Renal cortical epithelial cell (primary cell): ENCODE data around the gene MSH3. TPM values are rescaled to one million over a fixed set of nuclear protein-coding genes. Genes with fewer than 3 reads are reported as not detected.
A peak's percentile ranks its signal among the peaks of the same experiment; 100 is the strongest.
"Not testable (repeated sequence)": the region's sequence is repeated elsewhere in the genome, so short reads cannot be mapped to it uniquely, and the experiment has no call there.

Experiments used
- DNase-seq: peaks from one replicate; pipeline ENCODE4 v3.0.0-alpha.2; 2011; ENCODE audit warnings: low read depth
- total RNA-seq: library from RNA; depleted of rRNA; stranded (reverse); fragments of >200 nt; gene quantifications from 2 replicates; pipeline ENCODE4 v1.2.3, GENCODE V29; 2014

MSH3 gene
- total RNA-seq, 1 donor from 2014 or later = 26.0 TPM

GRCh38 chr5:80706835-80707447 lies 52.5 kb downstream of the MSH3 start:
- no peak for DNase-seq

GRCh38 chr5:80707645-80708044 lies 53.2 kb downstream of the MSH3 start:
- peak; percentile 69 for DNase-seq

GRCh38 chr5:80711216-80711615 lies 56.8 kb downstream of the MSH3 start:
- no peak for DNase-seq

- DNase-seq = peak; percentile 17
Measured at GRCh38 chr5:80711938-80712337, 57.5 kb downstream of the MSH3 start.

GRCh38 chr5:80712919-80713318 lies 58.5 kb downstream of the MSH3 start:
- DNase-seq = no peak

GRCh38 chr5:80713631-80714030 lies 59.2 kb downstream of the MSH3 start:
- DNase-seq = no peak

- no peak for DNase-seq
Measured at GRCh38 chr5:80714570-80715298, 60.3 kb downstream of the MSH3 start.

- no peak for DNase-seq
Measured at GRCh38 chr5:80715887-80716286, 61.4 kb downstream of the MSH3 start.

- DNase-seq = no peak
Measured at GRCh38 chr5:80720181-80720580, 65.7 kb downstream of the MSH3 start.

- no peak for DNase-seq
Measured at GRCh38 chr5:80722916-80723315, 68.5 kb downstream of the MSH3 start.

GRCh38 chr5:80725446-80725845 lies 71.0 kb downstream of the MSH3 start:
- no peak for DNase-seq

GRCh38 chr5:80736730-80737129 lies 82.3 kb downstream of the MSH3 start:
- peak; percentile 64 for DNase-seq

- no peak for DNase-seq
Measured at GRCh38 chr5:80738466-80738865, 84.0 kb downstream of the MSH3 start.

- no peak for DNase-seq
Measured at GRCh38 chr5:80739057-80739456, 84.6 kb downstream of the MSH3 start.

GRCh38 chr5:80739496-80739895 lies 85.0 kb downstream of the MSH3 start:
- no peak for DNase-seq

GRCh38 chr5:80739898-80740297 lies 85.4 kb downstream of the MSH3 start:
- DNase-seq = no peak

- DNase-seq = not testable (repeated sequence)
Measured at GRCh38 chr5:80740488-80740887, 86.0 kb downstream of the MSH3 start.

- no peak for DNase-seq
Measured at GRCh38 chr5:80740999-80741398, 86.5 kb downstream of the MSH3 start.

- no peak for DNase-seq
Measured at GRCh38 chr5:80744149-80744548, 89.7 kb downstream of the MSH3 start.

- DNase-seq = peak; percentile 68
Measured at GRCh38 chr5:80745490-80745889, 91.0 kb downstream of the MSH3 start.

GRCh38 chr5:80747922-80748321 lies 93.5 kb downstream of the MSH3 start:
- DNase-seq = no peak

- no peak for DNase-seq
Measured at GRCh38 chr5:80752427-80752826, 98.0 kb downstream of the MSH3 start.

- no peak for DNase-seq
Measured at GRCh38 chr5:80753712-80754111, 99.3 kb downstream of the MSH3 start.

GRCh38 chr5:80754900-80755299 lies 100.4 kb downstream of the MSH3 start:
- no peak for DNase-seq
